GM19328 (cell line): ENCODE measurements around the gene MESD.
A peak's percentile ranks its signal among the peaks of the same experiment; 100 is the strongest.

ENCODE experiments used
- ATAC-seq: cut with Tn5 transposase; IDR thresholded peaks from one replicate; pipeline ENCODE4 v1.9.1; 2021; ENCODE audit warnings: mild to moderate bottlenecking, moderate library complexity; ENCODE audit not compliant: unreplicated experiment

The MESD gene

DNA sequence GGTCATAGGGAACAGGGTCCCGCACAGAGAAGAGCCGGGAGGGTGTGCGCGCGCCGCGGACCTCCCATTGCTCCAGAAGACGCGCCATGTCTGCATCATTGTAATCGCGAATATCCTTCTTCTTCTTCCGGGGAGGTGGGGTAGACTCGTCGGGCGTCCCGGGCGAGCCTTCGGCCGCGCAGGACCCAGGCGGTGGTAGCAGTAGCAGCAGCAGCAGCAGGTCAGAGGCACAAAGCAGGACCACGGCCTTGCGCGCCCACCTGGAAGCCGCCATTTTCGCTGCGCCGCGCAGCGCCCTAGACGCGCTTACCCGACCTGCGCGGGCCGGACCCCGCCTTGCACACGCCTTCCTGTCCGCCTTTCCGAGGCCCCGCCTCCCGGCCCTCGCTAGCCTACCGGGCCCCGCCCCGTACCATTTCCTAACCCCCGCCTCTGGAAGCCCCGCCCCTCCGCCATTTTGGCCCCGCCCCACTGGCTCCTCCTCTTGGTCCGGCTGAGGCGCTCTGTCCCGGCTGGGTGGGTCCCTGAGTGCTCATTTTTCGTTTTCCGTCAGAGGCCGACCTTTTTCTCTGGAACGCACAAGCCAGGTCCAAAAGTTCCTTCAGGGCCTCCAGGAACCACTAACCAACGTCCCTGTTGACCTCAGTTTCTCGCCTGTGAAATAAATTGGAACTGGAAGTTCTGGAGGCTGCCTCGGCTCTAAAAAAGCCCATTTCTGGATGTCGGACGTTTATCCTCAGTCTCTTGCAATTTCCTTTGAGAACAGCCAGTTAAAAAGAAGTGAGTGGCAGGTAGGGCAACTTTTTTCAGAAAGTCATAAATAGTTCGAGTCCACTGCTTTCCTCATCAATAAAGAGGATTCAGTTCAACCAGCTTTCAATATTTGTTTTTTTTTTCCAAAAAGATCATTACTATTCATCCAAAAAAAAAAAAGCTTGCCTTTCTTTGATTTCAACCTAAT, at the start of gene MESD:
Gene MESD, minus strand, starts transcription at position 302 of the 961 bp plus-strand sequence. Its CDS starts 28 bp downstream, at position 274.
- peak; percentile 93 for ATAC-seq

DNA sequence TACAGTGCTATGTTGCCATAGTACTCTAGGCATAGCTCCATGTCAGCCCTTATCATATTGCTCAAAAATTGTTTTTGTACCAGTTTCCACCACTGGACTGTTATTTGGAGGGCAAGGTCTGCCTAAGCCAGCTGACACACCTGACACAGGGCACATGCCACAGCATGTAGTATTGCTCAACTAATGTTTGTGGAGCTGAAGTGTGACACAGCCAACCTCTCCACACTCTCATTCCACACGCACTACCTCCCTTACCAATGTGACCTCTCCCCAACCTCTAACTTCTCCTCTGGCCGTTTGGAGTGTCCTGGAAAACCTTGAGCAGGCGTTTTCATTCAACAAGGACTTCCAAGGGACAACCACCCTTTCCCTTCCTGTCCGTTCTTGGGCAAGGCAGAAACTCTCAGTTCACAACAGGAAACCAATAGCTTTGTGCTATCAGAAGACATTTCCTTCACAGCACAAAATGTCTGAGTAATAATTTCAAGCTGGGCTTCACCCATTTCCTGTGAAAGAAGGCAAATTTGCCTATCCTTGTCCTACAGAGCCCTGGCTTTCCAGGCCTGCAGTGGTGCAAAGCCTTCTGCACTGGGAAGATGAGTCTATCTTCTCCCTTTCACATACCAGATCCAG, 49.5 kb upstream of the MESD start:
- ATAC-seq, result no peak

DNA sequence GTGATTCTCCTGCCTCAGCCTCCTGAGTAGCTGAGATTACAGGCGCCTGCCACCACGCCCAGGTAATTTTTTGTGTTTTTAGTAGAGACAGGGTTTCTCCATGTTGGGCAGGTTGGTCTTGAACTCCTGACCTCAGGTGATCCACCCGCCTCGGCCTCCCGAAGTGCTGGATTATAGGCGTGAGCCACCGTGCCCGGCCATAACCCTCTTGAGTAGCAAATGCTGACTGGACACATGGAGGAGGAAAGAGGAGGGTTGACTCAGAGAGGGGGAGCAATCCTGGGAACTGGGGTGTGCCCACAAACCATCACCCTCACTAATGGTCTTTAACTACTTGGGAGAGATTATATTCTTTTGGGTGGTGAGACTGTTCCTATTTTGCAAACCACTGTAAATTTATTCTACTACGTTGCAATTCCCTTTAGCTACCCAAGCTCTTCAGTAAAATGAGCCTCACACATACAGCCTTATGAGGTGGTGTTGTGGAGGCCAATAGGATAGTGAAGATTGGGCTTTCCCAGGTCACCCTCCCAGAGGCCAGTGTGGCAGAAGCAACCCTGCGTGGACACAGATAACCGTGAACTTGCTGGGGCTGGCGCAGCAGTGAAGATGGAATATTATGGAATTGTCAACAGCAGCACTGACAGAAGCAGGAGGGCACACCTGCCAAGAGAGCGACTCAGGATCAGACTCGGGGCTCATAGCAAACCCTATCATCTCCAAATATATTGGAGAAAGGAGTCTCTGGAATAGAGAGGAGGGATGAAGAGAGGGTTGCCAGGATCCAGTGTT, 48.5 kb upstream of the MESD start:
- ATAC-seq, result no peak

DNA sequence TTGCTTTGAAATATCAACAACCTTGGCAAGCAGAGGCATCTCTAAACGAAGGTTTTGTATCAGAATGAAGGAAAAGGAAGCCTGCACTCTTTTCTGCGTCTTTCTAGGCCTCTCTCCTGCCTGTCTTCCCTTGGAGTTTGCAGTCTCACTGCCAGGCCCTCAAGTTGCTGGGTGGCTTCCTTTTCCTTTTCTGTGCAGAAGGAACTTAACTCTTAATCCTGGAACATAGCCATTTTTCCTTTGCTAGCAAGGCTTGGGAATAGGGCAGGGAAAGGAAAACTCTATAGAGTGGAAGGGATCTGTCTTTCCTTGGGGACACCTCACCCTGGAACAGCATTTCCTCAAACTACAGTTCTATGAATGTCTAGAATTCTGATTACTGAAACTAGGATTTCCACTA, 43.9 kb upstream of the MESD start:
- ATAC-seq, result no peak

DNA sequence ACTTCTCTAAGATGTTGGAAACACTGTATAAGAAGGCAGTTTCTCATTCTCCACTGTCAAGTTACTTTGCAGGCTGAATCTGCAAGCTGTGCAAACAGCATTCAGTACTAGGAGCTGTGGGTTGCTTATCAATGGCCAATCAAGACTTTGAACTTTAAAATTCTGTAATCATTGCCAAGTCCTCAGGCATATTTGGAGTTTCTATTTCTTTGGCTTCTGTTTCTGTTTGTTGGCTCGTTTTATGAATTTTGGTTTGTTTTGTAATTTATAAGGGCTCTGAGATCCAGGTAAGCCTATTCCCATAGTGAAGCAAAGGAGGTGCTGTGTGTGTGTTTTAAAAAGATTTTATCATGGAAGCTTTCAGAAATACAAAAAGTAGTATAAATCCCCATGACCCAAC, 43.2 kb upstream of the MESD start:
- ATAC-seq, result no peak

DNA sequence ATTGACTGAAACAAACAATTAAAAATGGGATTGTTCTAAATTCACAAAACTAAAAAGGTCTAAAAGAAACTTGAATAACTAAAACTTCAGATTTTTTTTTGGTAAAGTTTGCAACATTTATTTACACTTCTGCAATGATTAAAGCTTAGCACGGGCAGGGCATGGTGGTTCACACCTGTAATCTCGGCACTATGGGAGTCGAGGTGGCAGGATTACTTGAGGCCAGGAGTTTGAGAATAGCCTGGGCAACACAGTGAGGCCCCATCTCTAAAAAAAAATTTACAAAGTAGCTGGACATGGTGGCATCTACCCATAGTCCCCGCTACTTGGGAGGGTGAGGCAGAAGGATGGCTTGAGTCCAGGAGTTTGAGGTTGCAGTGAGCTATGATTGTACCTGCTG, 42.7 kb upstream of the MESD start:
- no peak for ATAC-seq

DNA sequence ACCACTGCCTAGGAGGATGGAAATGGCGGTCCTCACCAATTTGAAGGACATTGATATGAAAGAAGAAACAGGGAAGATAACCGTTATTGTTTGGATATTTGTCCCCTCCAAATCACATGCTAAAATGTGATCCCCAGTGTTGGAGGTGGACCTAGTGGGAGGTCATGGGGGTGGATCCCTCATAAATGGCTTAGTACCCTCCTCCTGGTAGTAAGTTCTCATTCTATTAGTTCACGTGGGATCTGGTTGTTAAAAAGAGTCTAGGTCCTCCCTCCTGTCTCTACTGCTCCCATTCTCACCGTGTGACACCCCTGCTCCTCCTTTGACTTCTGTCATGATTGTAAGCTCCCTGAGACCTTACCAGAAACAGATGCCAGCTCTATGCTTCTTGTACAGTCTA, 41.6 kb upstream of the MESD start:
- no peak for ATAC-seq

DNA sequence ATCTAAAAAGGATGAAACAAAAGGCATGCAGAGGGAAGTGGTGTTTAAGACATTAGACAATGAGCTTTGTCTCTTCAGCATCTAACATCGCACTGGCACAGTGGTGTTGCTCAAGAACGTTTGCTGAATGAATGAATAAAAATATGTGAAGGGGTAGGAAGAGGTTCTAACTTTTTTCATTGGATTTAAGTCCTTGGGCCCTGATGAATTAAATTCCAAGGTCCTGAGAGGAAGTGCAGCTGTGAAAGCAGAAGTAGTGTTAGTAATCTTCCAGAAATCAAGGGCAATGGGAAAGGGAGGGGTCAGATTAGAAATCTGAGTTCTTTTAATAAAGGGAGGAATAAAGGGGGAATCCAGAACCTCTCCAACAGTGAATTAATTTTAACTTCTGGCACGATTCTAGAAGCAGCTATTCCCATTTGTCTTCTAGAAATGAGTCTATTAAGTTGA, 40.7 kb upstream of the MESD start:
- ATAC-seq, result no peak

DNA sequence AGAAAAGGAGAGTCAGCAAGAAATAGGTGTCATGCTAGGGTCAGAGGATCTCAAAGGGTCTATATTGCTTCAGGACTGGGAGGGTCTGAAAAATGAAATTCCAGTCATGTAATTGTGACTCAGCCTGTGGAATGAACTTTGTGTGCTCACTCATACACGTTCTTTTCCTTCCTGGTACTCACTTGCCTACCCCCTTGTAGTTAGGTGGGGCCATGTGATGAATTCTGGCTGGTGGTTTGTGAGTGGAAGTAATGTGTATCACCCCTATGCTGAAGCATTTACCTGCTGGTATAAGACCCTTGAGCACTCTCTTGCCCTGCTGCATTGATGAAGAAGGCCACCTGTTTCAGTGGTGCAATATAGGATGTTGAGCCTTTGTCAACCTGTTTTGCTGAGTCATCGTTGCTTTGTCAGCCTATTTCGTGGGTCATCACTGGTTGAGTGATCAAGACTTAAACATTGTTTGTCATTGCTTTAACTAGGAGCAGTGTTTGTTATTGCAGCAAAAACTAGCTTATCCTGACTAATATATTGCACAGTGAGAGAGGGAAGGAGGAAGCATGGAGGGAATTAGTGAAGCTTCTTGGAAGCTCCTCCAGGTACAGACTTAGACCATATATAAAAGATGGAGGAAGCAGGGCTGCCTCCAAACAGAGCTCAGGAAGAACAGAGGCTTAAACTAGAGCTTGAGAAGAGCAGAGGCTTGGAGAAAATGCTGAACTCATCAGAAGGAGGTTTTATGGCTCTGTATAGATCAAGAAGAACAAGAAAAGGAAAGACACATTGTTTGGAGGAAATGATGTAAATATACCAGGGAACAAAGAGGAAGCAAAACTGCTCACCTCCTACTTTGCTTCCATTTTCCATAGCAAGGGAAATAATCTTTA, 40.0 kb upstream of the MESD start:
- ATAC-seq, result no peak

DNA sequence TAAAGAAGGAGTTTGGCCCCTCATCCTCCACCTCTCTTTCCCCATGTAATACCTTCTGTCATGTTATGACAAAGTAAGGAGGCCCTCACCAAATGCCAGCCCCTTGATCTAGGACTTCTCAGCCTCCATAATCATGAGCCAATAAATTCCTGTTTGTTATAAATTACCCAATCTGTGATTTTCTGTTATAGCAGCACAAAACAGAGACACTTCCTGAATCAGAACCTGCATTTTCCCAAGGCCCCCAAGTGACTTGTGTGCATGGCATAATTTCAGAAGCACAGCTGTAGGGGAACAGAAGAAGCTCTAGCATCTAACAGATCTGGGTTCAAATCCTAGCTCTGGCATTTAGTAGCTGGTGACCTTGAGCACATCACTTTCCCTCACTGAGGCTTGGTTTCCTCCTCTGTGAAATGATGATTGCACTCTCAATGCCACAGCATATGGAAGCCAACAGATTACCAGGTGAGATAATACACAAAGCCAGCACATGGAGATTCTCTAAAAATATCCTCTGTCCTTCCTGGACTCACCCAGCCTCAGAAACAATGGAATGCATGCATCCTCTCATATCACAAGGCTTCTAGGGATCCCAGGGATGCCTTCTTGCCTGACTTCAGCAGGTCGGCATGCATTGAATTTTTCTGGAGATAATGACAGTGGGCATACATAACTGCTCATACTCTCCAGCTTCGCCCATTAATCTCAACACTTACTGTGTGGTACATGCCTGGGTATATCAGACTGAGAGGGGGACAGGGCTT, 37.4 kb upstream of the MESD start:
- ATAC-seq, result no peak

DNA sequence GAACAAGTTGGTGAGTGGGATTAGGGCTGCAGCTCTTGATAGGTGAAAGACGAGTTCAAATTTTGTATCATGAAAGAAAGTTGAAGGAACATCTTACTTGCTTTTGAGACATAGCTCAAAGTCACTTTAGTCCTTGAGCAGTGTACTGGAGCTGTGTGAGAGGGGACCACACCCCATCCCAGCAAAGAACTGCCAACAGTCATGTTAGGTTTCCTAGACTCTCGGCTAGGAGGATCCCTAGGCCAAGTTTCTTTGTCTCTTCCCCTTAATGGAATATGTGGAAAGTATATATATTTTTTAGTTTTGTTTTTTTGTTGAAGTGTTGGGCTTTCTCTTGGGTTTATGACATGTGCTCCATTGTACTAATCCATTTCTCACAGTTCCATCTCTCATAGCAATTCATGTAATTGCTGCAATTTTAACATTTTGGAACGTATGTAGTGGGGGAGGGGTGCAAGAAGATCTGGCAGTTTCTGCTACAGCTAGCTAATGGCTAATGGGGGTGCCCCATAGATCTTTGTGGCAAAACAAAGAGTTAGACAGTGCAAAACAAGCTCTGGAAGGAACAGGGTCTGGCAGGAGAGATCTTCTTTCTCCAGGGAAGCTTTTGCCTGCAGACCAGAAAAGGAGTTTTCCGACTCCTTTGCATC, 36.2 kb upstream of the MESD start:
- ATAC-seq, result no peak

DNA sequence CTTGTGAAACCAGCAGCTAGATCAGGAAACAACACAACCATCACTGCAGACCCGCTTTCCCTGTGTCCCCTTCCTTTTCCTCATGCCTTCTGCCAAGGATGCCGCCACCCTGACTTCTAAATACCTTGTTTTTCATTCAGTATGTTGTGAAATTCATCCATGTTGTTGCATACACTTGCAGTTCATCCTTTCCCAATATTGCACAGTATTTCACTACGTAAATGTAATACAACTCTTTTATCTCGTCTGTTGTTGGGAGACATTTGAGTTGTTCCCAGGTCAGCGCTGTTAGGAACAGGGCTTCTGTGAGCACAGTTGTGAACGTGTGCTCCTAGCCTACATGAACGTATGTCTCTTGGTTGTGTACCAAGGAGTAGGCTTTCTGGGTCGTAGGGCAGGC, 35.3 kb upstream of the MESD start:
- no peak for ATAC-seq

DNA sequence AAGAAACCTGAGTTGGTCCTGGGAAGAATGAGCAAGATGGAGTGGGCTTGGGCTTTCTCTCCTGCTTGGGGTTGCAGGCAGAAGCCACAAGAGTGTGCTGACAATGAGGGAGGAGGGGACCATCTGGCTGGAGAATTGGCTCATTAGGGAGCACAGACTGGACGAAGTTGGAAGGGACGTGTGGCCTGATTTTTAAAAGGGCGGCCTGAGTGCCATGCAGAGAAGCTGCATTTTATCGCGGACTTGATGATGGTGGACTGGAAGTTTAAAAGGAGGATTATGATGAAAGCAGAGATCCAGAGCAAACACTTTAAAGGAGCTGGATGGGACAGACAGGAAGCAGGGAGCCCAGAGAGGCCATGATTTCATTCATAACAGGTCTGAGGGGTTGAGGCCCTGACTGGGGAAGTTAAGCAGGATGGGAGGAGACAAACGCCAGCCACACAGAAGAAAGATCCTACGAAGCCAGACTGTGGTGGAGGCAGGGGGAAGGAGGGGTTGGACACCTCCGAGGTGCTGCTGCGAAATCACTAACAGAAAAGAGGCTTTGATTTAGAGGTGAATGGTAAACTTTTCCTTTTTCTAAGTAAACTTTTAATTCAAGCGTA, 34.8 kb upstream of the MESD start:
- ATAC-seq, result no peak

DNA sequence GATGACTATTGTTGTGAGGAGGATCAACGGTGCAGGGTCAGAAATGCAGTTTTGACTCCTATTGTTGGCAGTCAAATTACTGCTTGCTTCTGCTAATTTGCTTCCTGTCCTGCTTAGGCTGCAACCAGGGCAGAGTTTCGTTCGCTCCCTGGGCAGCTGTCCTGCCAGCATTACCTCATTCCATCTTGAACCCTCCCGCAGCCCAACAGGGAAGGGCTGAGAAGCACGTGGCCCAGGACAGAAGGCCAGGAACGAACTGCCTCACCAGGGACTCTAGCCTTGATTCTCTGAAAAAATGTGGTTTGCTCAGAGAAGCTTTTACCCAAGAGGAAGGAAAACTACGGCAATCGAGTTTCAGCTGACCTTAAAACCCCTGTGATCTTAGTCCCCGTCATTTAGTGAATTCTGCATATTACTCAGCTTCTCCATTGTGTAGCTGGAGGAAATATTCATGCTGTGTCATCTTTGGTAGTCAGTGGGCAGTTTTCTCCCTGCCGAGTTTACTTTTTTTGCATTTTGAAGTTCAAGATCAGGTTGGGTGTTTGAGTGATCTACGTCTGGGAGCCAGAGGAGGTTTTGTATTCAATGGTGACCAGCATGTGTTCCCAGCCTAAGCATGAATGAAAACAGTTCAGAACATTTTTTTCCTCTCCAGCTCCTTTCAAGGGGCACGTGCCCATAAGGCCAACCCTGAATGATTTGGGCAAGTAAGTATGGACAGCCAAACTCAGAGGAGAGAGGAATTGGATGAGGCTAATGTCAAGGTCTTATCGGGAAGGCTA, 34.1 kb upstream of the MESD start:
- ATAC-seq, result peak; percentile 91

DNA sequence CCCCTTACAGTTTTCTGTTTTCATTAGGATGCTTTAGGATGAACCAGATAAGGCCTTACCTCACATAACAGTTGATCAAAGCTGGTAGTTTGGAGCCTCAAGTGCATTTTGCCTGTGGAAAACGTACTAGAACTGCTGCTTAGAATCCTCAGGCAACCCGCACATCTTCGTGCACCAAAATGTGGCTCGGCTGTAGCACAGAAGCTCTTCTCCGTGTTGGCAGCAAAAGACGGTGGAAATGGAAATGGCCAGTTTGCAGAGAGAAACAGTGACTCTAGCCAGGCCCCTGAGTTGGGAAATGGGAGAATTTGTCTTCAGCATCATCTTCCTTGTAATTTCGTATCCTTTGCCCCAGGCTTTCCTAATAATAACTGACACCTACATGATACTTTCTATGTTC, 31.7 kb upstream of the MESD start:
- no peak for ATAC-seq

DNA sequence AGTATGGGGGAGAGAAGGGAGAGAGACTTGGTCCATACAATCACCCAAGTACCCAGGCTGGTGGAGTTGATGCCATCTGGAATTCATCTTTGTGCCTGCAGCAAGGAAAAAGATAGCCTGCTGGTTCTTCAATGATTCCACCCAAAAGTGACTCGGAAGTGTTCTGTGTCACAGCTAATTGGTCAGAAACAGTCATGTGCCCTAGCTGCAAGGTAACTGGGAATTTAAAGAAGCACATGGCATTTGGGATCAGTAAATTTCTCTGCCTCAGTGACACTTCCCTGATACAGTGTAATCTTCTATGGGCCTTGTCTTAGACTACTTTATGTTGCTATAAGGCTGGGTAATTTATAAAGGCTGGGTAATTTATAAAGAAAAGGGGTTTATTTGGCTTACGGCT, 28.6 kb upstream of the MESD start:
- ATAC-seq, result no peak

DNA sequence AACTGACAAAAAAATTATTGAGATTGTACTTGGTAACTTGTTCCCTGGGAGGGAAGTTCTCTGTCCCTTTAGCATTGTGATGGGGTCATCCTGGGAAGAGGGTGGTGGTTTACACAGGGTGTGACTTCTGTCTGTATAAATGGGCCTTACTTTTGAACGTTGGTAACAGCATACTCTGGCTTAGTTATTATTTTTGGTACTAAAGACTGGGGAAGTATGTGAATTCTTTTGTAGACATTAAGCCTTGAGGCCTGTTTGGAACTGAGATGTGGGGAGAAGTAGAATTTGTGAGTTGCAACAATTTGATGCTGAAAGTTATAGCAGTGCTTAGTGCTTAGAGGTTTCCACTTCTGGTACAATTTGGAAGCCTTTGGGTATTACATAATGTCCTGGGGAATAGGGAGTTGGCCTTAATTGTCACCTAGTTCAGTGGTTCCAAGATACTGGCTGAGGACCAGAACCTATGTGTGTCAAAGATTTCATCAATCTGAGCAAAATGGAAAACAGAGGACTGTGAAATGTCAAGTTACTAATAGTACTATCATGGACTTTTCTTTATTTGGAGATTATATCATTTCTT, 27.0 kb upstream of the MESD start:
- ATAC-seq, result no peak
